BJ (cell line): Measurements from ENCODE around the gene NUBPL. TPM values are rescaled to one million over a fixed set of nuclear protein-coding genes. Genes with fewer than 3 reads are reported as not detected.
"Not testable (repeated sequence)": the region's sequence is repeated elsewhere in the genome, so short reads cannot be mapped to it uniquely, and the experiment has no call there.

Experiments used
- CTCF ChIA-PET: fragments of 350-600 bp; formaldehyde crosslinking; extraction: SDS; loops from one replicate; lab custom pipeline; 2021; ENCODE audit warnings: antibody characterized with exemption, inconsistent platforms; lab: Yijun Ruan, JAX
- POLR2A ChIA-PET: fragments of 300-600 bp; sonication (Branson Sonifier 250); formaldehyde crosslinking; extraction: SDS; loops from one replicate; lab custom pipeline; 2021; ENCODE audit warnings: antibody characterized with exemption; lab: Charles Lee
- DNase-seq: peaks from one replicate; pipeline ENCODE4 v3.0.0-alpha.2; 2011; ENCODE audit warnings: low read depth
- H3K27me3 ChIP-seq: 2 replicates; pipeline ENCODE4 v1.6.0; 2011; ENCODE audit warnings: low read length; ENCODE audit not compliant: control insufficient read depth, insufficient read depth
- H3K36me3 ChIP-seq: 2 replicates; pipeline ENCODE4 v1.5.1; 2011; ENCODE audit warnings: low read length; ENCODE audit not compliant: control insufficient read depth, insufficient read depth
- H3K4me3 ChIP-seq: 2 replicates; pipeline ENCODE4 v1.5.1; 2011; ENCODE audit warnings: low read depth, mild to moderate bottlenecking, control low read depth, low read length
- polyA plus RNA-seq: library from polyadenylated mRNA; depleted of rRNA; stranded (reverse); fragments of >200 nt; gene quantifications from 2 replicates; pipeline ENCODE4 v1.2.3, GENCODE V29; 2011
- TF ChIP-seq, protein P1 (sequence below): IDR thresholded peaks from 2 replicates; pipeline ENCODE4 v1.5.1; 2011; ENCODE audit warnings: low read depth, mild to moderate bottlenecking, control low read depth, inconsistent platforms, low read length, moderate library complexity; ENCODE audit not compliant: insufficient read depth

NUBPL gene
- polyA plus RNA-seq, 1 experiment: 3.3 TPM

DNA sequence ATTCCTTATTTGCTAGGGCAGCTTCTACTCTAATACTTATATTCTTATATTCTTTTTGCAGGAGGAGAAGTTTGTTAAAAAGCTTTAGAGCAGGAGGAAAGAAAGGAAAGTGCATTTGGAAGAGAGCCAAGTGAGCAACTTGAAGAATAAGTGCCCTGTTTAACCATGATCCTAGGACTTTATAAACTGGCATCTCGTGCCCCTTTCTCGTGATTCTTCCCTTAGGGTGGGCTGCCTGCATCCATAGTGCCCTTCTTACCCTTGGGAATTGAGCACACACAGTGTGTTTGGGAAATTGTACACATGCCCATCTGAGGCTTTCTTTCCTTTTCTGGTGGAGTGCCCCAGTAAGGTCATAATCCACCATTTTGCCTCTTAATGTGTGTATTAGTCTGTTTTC lies 141.9 kb downstream of the NUBPL start:
- CTCF ChIA-PET: no interaction called here
- TF ChIP-seq, protein P1, sequence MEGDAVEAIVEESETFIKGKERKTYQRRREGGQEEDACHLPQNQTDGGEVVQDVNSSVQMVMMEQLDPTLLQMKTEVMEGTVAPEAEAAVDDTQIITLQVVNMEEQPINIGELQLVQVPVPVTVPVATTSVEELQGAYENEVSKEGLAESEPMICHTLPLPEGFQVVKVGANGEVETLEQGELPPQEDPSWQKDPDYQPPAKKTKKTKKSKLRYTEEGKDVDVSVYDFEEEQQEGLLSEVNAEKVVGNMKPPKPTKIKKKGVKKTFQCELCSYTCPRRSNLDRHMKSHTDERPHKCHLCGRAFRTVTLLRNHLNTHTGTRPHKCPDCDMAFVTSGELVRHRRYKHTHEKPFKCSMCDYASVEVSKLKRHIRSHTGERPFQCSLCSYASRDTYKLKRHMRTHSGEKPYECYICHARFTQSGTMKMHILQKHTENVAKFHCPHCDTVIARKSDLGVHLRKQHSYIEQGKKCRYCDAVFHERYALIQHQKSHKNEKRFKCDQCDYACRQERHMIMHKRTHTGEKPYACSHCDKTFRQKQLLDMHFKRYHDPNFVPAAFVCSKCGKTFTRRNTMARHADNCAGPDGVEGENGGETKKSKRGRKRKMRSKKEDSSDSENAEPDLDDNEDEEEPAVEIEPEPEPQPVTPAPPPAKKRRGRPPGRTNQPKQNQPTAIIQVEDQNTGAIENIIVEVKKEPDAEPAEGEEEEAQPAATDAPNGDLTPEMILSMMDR: no peak
- no peak overlapping the region for H3K4me3 ChIP-seq
- no peaks in the 10 kb centered on the region for H3K27me3 ChIP-seq
- no peak for DNase-seq
- POLR2A ChIA-PET: no interaction called here
- H3K36me3 ChIP-seq: no peaks in the 10 kb centered on the region

- no peak for DNase-seq
- Histone ChIP-seq H3K36me3 (no peaks in the 10 kb centered on the region), H3K4me3 (no peak overlapping the region), H3K27me3 (no peaks in the 10 kb centered on the region)
- ChIA-PET CTCF (no interaction called here), POLR2A (no interaction called here)
- TF ChIP-seq, protein P1: no peak
These were observed 144.5 kb downstream of the NUBPL start for GRCh38 chr14:31705731-31706130.

DNA sequence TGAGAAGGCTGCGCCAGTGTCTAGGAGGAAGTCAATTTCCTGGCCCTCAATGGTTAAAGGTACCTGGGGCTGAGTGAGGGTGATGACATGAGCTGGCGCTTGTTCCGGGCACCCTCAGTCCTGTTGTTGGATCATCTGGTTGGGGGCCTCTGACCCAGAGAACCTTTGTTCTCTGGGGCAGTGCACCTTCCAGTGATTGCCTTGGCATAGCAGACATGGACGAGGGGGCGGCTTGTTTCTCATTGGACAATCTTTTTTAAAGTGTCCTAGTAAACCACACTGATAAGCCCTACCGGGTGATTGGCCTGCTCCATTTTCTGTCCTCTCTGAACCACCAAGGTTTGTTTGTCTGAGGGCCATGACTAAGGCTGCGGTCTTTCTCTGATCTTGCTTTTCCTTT lies 147.5 kb downstream of the NUBPL start:
- H3K27me3 ChIP-seq, H3K36me3 ChIP-seq, DNase-seq, H3K4me3 ChIP-seq, POLR2A ChIA-PET, CTCF ChIA-PET: not testable (repeated sequence)

- no peak for DNase-seq
- Histone ChIP-seq H3K4me3 (no peak overlapping the region), H3K27me3 (no peaks in the 10 kb centered on the region), H3K36me3 (no peaks in the 10 kb centered on the region)
- TF ChIP-seq, protein P1: no peak
- POLR2A ChIA-PET: no interaction called here
- CTCF ChIA-PET: no interaction called here
These were observed 151.3 kb downstream of the NUBPL start for GRCh38 chr14:31712244-31713127.

- ChIA-PET POLR2A (no interaction called here), CTCF (no interaction called here)
- H3K36me3 ChIP-seq: no peaks in the 10 kb centered on the region
- no peak for DNase-seq
- no peaks in the 10 kb centered on the region for H3K27me3 ChIP-seq
- TF ChIP-seq, protein P1: no peak
- no peak overlapping the region for H3K4me3 ChIP-seq
These were observed 155.0 kb downstream of the NUBPL start for GRCh38 chr14:31716208-31716607.
